Adrenal gland (tissue), 5 donors: ENCODE data around the gene RUFY2.

Experiments
- POLR2A ChIP-seq, 2 donors: fragments of 450-650 bp; IDR thresholded peaks; one replicate each; pipeline ENCODE4 v1.6.1; 2017; ENCODE audit warnings: antibody characterized with exemption in 2 of 2, mild to moderate bottlenecking in 2 of 2, moderate library complexity in 1 of 2
- TF ChIP-seq, protein P1 (sequence below), 6 experiments: fragments of 450-650 bp in 4 of 6; fragments of 200-600 bp in 2 of 6; sonication (generic) in 1 of 6; IDR thresholded peaks; 1 replicate in 5 of 6; 2 replicates in 1 of 6; pipeline versions ENCODE4 v1.5.1 to v1.8.0; 2016 to 2021; ENCODE audit warnings: antibody characterized with exemption in 6 of 6, mild to moderate bottlenecking in 2 of 6, moderate library complexity in 1 of 6
- donor health status: DM: no; HTN: no; CAD: no.

DNA sequence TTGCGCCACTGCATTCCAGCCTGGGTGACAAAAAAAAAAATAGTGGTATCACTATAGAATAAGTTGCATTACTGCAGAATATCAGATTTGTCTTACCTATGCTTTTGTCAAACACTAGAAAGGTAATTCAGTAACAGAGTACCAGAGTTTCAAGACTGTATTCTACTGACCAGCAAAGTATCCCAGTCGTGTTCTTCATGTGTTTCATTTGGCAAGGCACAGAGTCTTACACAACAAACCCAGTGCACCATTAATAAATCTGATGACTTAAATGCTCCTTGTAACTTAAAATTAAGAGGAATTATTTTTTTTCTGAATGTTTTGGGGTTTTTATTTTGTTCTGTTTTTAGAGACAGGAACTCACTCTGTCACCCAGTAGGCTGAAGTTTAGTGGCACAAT, 40.0 kb downstream of the RUFY2 start:
- TF ChIP-seq, protein P1, sequence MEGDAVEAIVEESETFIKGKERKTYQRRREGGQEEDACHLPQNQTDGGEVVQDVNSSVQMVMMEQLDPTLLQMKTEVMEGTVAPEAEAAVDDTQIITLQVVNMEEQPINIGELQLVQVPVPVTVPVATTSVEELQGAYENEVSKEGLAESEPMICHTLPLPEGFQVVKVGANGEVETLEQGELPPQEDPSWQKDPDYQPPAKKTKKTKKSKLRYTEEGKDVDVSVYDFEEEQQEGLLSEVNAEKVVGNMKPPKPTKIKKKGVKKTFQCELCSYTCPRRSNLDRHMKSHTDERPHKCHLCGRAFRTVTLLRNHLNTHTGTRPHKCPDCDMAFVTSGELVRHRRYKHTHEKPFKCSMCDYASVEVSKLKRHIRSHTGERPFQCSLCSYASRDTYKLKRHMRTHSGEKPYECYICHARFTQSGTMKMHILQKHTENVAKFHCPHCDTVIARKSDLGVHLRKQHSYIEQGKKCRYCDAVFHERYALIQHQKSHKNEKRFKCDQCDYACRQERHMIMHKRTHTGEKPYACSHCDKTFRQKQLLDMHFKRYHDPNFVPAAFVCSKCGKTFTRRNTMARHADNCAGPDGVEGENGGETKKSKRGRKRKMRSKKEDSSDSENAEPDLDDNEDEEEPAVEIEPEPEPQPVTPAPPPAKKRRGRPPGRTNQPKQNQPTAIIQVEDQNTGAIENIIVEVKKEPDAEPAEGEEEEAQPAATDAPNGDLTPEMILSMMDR (IDR thresholded peaks at IDR 0.05) = no peak
- TF ChIP-seq POLR2A (IDR thresholded peaks at IDR 0.05) = no peak
